ENCODE results near the gene GRK1.

Gene GRK1

DNA sequence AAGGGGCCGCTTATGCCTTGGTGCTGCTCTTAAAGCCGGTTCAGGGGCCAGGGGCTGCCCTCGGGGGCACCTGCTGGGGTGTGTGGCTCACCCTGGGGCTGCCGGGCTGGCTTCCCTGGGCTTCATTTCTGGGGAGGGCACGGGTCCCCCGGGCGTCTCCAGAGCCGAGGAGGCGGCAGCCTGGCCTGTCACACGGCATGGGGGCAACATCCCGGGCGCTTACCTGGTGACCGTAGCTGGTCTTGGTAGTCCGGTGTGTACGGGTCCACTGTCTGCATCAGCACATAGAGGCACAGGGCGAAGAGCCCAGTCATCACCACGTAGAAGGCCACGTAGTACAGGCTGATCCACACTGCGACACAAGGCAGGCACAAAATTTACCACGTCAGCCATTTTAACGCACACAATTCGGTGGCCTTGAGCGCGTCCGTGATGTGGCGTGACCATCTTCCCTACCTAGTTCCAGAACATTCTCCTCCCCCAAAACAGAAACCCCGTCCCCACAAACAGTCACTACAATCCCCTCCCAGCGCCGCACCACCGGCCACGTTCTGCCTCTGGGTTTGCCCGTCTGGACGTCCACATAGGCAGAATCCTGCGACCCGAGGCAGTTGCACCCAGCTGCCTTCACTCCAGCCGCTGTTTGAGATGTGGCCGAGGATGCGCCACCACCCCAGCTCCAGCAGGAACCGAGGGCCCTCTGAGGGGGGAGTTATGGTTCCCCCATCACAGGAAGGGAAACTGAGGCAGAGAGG is 12.3 kb upstream of the GRK1 start:
- TF ChIP-seq, protein P1, sequence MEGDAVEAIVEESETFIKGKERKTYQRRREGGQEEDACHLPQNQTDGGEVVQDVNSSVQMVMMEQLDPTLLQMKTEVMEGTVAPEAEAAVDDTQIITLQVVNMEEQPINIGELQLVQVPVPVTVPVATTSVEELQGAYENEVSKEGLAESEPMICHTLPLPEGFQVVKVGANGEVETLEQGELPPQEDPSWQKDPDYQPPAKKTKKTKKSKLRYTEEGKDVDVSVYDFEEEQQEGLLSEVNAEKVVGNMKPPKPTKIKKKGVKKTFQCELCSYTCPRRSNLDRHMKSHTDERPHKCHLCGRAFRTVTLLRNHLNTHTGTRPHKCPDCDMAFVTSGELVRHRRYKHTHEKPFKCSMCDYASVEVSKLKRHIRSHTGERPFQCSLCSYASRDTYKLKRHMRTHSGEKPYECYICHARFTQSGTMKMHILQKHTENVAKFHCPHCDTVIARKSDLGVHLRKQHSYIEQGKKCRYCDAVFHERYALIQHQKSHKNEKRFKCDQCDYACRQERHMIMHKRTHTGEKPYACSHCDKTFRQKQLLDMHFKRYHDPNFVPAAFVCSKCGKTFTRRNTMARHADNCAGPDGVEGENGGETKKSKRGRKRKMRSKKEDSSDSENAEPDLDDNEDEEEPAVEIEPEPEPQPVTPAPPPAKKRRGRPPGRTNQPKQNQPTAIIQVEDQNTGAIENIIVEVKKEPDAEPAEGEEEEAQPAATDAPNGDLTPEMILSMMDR (IDR thresholded peaks at IDR 0.05), result no peak

DNA sequence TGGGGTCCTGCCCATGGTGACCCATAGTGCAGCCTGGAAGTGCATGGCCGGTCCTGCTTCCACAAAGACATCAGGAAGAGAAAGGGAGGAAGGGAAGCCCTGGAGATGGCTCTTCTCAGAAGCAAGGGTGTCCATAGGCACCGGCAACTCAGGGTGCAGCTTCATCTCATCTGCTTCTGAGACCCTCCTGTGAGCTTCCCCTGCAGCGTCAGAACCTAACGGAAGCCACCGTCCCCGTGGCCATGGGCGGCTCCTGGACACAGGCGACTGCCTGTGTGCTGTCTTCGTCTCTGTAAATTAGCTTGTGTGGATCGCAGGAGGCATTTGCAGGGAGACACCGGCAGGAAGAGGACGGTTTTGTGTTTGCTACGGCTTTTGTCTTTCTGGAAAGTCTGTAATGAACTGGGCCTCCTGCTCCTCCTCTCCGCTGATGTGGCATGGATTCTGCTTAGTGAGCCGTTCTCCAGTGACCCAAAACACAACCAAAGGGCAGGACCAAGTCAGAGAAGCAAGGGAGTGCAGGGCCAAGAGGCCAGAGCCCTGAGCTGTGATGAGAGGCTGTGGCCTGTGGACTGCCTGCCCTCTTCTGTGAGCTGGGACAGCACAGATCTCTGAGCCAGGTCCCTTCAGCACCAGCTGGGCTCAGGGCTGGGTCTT is 11.5 kb upstream of the GRK1 start:
- TF ChIP-seq, protein P1 (IDR thresholded peaks at IDR 0.05), result no peak

DNA sequence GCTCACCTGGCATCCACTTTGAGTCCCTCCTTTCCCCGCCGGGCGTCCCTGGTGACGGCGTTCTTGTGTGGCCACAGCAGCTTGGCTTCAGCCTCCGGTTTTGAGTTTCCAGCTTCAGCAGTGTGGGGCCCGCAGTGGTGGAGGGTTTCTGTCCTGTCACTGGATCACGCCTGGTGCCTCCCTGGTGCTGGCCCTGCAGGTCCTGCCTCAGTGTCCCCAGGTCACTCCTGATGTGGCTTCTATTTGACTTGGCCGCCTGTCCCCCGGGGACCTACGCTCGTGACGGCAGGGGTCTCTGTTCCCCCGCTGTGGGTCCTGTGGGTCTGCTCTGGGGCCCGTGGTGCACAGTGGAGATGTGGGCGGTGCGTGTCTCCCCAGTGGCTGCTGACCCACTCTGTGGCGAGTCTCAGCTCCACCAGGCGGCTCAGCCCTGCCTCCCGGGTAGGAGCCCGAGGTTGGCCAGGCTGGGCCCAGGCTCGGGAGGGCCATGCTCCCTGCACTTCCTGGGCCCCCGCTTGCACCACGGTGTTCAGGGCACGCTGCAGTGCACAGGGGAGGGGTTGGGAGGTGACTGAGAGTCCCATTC is 10.9 kb upstream of the GRK1 start:
- TF ChIP-seq, protein P1 (IDR thresholded peaks at IDR 0.05), result no peak

DNA sequence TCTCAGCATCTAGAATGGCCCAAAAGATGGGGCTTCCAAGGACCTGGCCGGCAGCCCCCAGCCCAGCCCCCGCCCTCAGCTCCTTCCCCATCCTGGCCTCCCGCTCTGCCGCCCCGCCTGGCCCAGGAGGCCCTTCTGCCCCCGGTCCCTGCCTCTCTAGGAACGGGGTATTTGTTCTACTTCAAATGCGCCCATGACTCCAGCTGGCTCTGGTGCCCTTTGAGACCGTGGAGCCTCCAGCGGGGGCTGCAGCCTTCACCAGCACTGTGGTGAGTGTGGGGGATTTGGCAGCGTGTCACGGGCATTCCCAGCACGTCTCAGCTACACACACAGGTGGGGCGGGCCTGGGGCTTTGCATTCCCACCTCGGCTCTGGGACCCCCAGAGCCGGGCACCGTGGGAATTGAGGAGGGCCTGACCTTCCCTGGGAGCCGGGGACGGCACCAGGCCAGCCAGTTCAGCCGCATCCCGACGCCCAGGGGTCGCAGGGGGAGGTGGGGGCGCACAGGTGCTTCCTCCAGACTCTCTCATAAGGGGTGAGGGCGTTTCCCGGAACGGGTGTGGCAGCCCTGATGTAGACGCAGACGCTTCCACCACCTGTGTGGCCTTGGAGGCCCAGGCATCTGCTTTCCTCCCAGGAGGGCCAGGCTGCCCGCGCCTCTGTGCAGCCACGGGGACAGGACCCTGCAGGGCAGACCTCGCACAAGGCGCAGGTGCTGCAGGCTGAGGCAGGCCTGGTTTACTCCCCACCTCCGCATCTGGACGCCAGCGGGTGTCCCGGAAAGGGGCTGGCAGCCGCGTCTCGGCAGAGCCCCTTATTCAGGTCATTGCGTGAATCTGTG is 10.0 kb upstream of the GRK1 start:
- TF ChIP-seq, protein P1 (IDR thresholded peaks at IDR 0.05), result no peak

DNA sequence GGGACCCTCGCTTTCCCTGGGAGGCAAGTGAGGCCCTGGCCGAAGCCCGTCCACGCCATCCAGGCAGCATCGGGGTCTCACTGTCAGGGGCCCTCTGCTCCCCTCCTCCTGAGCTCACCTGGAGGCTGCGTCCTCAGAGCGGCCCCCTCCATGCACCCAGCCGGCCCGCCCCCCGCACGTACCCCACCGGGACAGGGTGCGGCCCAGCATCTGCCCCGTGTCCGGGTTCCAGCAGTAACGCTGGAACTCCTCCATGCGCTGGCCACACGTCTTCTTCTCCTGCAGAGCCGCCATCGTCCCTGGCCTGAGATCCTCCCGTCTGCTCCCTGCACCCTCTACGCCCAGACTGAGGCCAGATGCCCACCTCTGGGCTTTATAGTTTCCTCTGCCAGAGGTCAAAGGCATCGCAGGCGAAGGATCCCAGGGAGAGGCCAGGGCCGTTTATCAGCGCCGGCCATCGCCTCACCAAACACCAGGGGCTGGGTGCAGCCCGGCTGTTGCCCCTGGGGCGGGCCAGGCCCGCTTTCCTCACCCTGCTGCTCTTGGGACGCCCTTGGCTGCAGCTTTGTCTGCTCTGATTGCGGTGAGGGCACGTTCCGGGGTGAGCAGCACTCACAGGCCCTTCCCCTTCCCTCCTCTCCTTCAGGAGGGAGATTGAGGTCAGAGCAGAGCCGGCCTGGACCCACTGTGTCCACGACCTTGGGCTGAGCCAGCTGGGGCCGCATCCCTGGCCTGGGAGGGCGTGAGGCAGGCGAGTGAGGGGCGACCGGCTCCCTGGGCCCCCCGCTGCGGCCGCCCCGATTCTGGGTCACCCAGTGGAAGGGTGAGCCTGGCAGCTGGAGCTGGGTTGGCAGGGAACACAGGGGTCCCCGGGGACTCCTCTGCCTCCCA is 8.9 kb upstream of the GRK1 start, which contains the start of gene ATP4B:
TSS of gene ATP4B (minus strand) at position 348 of the 891 bp plus-strand sequence. CDS start at position 294, 54 bp downstream.
- TF ChIP-seq, protein P1 (IDR thresholded peaks at IDR 0.05), result no peak

DNA sequence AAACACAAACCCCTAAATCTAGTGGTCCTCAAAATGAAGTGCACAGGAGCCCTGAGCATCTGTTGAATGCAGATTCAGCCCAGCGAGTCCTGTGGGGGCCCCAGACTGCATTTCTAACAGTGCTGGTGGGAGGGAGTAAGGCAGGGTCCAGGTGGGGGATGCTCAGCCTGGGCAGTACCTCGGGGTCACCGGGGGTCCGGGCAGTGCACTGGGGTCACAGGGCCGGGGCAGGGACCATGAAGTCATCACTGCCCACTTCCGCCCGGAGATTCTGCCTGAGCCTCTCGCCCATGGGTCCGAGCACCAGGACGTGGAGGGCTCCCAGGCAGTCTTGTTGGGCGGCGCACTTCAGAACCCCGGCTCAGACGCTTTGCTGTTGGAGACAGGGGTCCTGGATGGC is 8.2 kb upstream of the GRK1 start:
- TF ChIP-seq, protein P1 (IDR thresholded peaks at IDR 0.05), result no peak
